IMR-90 (cell line): ENCODE measurements around the gene TCIRG1.

Experiments used
- BHLHE40 ChIP-seq: fragments of 150-350 bp; IDR thresholded peaks from 2 replicates; pipeline ENCODE4 v1.6.1; 2016; ENCODE audit warnings: mild to moderate bottlenecking, low read depth, low read length
- CEBPB ChIP-seq: IDR thresholded peaks from 2 replicates; pipeline ENCODE4 v1.6.1; 2012; ENCODE audit warnings: low read depth, low read length, improper control_type of control experiment
- ELK1 ChIP-seq: fragments of 150-350 bp; IDR thresholded peaks from 2 replicates; pipeline ENCODE4 v1.6.1; 2016; ENCODE audit warnings: low read depth, mild to moderate bottlenecking, low read length, moderate library complexity, borderline replicate concordance
- FOS ChIP-seq: fragments of 150-350 bp; IDR thresholded peaks from 2 replicates; pipeline ENCODE4 v1.6.1; 2016; ENCODE audit warnings: low read depth, low read length
- MAFK ChIP-seq: IDR thresholded peaks from 2 replicates; pipeline ENCODE4 v1.6.1; 2012; ENCODE audit warnings: low read depth, low read length, improper control_type of control experiment
- MXI1 ChIP-seq: IDR thresholded peaks from 2 replicates; pipeline ENCODE4 v1.6.1; 2012; ENCODE audit warnings: low read depth, mild to moderate bottlenecking, low read length, moderate library complexity, borderline replicate concordance
- NFE2L2 ChIP-seq: fragments of 150-350 bp; IDR thresholded peaks from 2 replicates; pipeline ENCODE4 v1.6.1; 2016; ENCODE audit warnings: low read depth, mild to moderate bottlenecking, low read length
- POLR2A ChIP-seq: IDR thresholded peaks from 2 replicates; pipeline ENCODE4 v1.6.1; 2012; ENCODE audit warnings: mild to moderate bottlenecking, low read depth, low read length
- RAD21 ChIP-seq: IDR thresholded peaks from 2 replicates; pipeline ENCODE4 v1.6.1; 2012; ENCODE audit warnings: low read length, improper control_type of control experiment
- RCOR1 ChIP-seq: IDR thresholded peaks from 2 replicates; pipeline ENCODE4 v1.6.1; 2012; ENCODE audit warnings: mild to moderate bottlenecking, low read length, improper control_type of control experiment; ENCODE audit not compliant: insufficient replicate concordance
- RFX5 ChIP-seq: IDR thresholded peaks from 2 replicates; pipeline ENCODE4 v1.8.0; 2012; ENCODE audit warnings: low read depth, mild to moderate bottlenecking, low read length, moderate library complexity
- SMC3 ChIP-seq: fragments of 150-350 bp; IDR thresholded peaks from 2 replicates; pipeline ENCODE4 v1.6.1; 2016; ENCODE audit warnings: low read depth, mild to moderate bottlenecking, antibody characterized with exemption, low read length, moderate library complexity
- TF ChIP-seq, protein P1 (sequence below): conservative IDR thresholded peaks from 2 replicates; pipeline ENCODE4 v1.5.1; 2012; ENCODE audit warnings: mild to moderate bottlenecking, low read depth, low read length, improper control_type of control experiment
- TF ChIP-seq, protein P2 (sequence below): fragments of 150-350 bp; IDR thresholded peaks from 2 replicates; pipeline ENCODE4 v1.6.1; 2017; ENCODE audit warnings: mild to moderate bottlenecking, antibody characterized with exemption, low read length, low read depth

GRCh38 chr11:68090706-68091105 is 51.9 kb downstream of the TCIRG1 start:
- TF ChIP-seq, protein P1, sequence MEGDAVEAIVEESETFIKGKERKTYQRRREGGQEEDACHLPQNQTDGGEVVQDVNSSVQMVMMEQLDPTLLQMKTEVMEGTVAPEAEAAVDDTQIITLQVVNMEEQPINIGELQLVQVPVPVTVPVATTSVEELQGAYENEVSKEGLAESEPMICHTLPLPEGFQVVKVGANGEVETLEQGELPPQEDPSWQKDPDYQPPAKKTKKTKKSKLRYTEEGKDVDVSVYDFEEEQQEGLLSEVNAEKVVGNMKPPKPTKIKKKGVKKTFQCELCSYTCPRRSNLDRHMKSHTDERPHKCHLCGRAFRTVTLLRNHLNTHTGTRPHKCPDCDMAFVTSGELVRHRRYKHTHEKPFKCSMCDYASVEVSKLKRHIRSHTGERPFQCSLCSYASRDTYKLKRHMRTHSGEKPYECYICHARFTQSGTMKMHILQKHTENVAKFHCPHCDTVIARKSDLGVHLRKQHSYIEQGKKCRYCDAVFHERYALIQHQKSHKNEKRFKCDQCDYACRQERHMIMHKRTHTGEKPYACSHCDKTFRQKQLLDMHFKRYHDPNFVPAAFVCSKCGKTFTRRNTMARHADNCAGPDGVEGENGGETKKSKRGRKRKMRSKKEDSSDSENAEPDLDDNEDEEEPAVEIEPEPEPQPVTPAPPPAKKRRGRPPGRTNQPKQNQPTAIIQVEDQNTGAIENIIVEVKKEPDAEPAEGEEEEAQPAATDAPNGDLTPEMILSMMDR, result no peak
- TF ChIP-seq POLR2A (no peak), CEBPB (no peak), NFE2L2 (no peak), RFX5 (no peak), RAD21 (no peak), MAFK (no peak), MXI1 (no peak), BHLHE40 (no peak), SMC3 (no peak), ELK1 (no peak), RCOR1 (no peak), FOS (no peak)
- TF ChIP-seq, protein P2, sequence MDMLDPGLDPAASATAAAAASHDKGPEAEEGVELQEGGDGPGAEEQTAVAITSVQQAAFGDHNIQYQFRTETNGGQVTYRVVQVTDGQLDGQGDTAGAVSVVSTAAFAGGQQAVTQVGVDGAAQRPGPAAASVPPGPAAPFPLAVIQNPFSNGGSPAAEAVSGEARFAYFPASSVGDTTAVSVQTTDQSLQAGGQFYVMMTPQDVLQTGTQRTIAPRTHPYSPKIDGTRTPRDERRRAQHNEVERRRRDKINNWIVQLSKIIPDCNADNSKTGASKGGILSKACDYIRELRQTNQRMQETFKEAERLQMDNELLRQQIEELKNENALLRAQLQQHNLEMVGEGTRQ, result no peak
